Naive thymus-derived CD8-positive, alpha-beta T cell (primary cell): ENCODE results near the gene DHX35. TPM values are rescaled to one million over a fixed set of nuclear protein-coding genes. Genes with fewer than 3 reads are reported as not detected.
"Not testable (repeated sequence)": the region's sequence is repeated elsewhere in the genome, so short reads cannot be mapped to it uniquely, and the experiment has no call there.

ENCODE experiments used
- ATAC-seq, 2 donors: fragments of 150-1000 bp; cut with Tn5 transposase in 1 of 2; sonication (Bioruptor Pico), chemical (Tn5 transposase) in 1 of 2; 1 replicate in 1 of 2; 2 replicates in 1 of 2; pipeline ENCODE4 v1.10.0; 2021; ENCODE audit warnings: mild to moderate bottlenecking in 2 of 2, moderate library complexity in 2 of 2
- POLR2A ChIA-PET: fragments of 350-600 bp; sonication (Branson Sonifier 250); formaldehyde crosslinking; loops from one replicate; lab custom pipeline; 2021; ENCODE audit warnings: antibody characterized with exemption; lab: Charles Lee
- DNase-seq, 10 donors: peaks; one replicate each; pipeline versions ENCODE4 v3.0.0 to v3.0.0-alpha.2; 2020 to 2022
- H3K27ac Mint-ChIP-seq, 10 donors: one replicate each; pipeline ENCODE4 v1.8.0; 2020 to 2022; ENCODE audit warnings: mild to moderate bottlenecking in 10 of 10, mixed read lengths in 10 of 10, moderate library complexity in 4 of 10, inconsistent platforms in 1 of 10
- H3K27me3 Mint-ChIP-seq, 5 donors: one replicate each; pipeline ENCODE4 v1.8.0; 2021 to 2022; ENCODE audit warnings: mixed read lengths in 5 of 5
- H3K36me3 Mint-ChIP-seq, 3 donors: one replicate each; pipeline ENCODE4 v1.8.0; 2020 to 2022; ENCODE audit warnings: mixed read lengths in 3 of 3, mild to moderate bottlenecking in 2 of 3, inconsistent platforms in 1 of 3
- H3K4me1 Mint-ChIP-seq, 4 donors: one replicate each; pipeline ENCODE4 v1.8.0; 2021 to 2022; ENCODE audit warnings: mixed read lengths in 4 of 4
- H3K4me3 Mint-ChIP-seq, 10 donors: one replicate each; pipeline ENCODE4 v1.8.0; 2020 to 2022; ENCODE audit warnings: mild to moderate bottlenecking in 10 of 10, mixed read lengths in 10 of 10, moderate library complexity in 6 of 10, inconsistent platforms in 1 of 10
- H3K9me3 Mint-ChIP-seq, 9 donors: one replicate each; pipeline ENCODE4 v1.8.0; 2020 to 2022; ENCODE audit warnings: mixed read lengths in 9 of 9, mild to moderate bottlenecking in 3 of 9, inconsistent platforms in 1 of 9, moderate library complexity in 1 of 9
- polyA plus RNA-seq, 3 donors: library from polyadenylated mRNA; unstranded; fragments of 300-500 nt; fragmentation: Illumina TruSeq; gene quantifications; one replicate each; pipeline ENCODE4 v1.2.3, GENCODE V29; 2021
- total RNA-seq, 8 experiments: library from RNA in 2 of 8; stranded (reverse) in 2 of 8; gene quantifications; one replicate each; pipeline ENCODE4 v1.2.3 and lab custom pipeline; 2021 to 2026

Gene DHX35
- total and polyA plus RNA-seq, 5 experiments from 2014 or later, result 5.4 to 12.5 (median 7.5) TPM

- ATAC-seq, result no peak
- POLR2A ChIA-PET, result no interaction called here
Observed at GRCh38 chr20:38987777-38988176, 25.6 kb downstream of the DHX35 start.

GRCh38 chr20:38990728-38991127, 28.6 kb downstream of the DHX35 start:
- H3K27me3 Mint-ChIP-seq, result no peaks in the 10 kb centered on the region
- ATAC-seq, result no peak
- H3K27ac Mint-ChIP-seq, result no peak overlapping the region
- H3K4me1 Mint-ChIP-seq, result peaks cover 0 to 7% (median under 1%) of the 10 kb centered on the region in 4 donors
- no peaks in the 10 kb centered on the region for H3K9me3 Mint-ChIP-seq
- POLR2A ChIA-PET, result no interaction called here
- no peak overlapping the region for H3K4me3 Mint-ChIP-seq
- no peak for DNase-seq
- H3K36me3 Mint-ChIP-seq, result peaks cover 8 to 79% (median 21%) of the 10 kb centered on the region in 3 donors

More at GRCh38 chr20:38987777-38988176, 25.6 kb downstream of the DHX35 start:
- Mint-ChIP-seq H3K4me1 (peaks cover 0 to 7% (median under 1%) of the 10 kb centered on the region in 4 donors), H3K4me3 (no peak overlapping the region), H3K9me3 (no peaks in the 10 kb centered on the region), H3K27ac (no peak overlapping the region), H3K27me3 (no peaks in the 10 kb centered on the region), H3K36me3 (peaks cover 8 to 76% (median 17%) of the 10 kb centered on the region in 3 donors)
- DNase-seq, result no peak

GRCh38 chr20:38991814-38992704, 29.9 kb downstream of the DHX35 start:
- Mint-ChIP-seq H3K27ac (no peak overlapping the region), H3K9me3 (no peaks in the 10 kb centered on the region), H3K4me1 (peaks cover 6 to 8% (median 7%) of the 10 kb centered on the region in 4 donors), H3K4me3 (no peak overlapping the region), H3K36me3 (peaks cover 14 to 79% (median 28%) of the 10 kb centered on the region in 3 donors), H3K27me3 (no peaks in the 10 kb centered on the region)
- ATAC-seq (no peak), DNase-seq (no peak)
- POLR2A ChIA-PET, result no interaction called here

- no peak overlapping the region for H3K27ac Mint-ChIP-seq
- DNase-seq (no peak), ATAC-seq (no peak)
- no peaks in the 10 kb centered on the region for H3K27me3 Mint-ChIP-seq
- no peak overlapping the region for H3K4me3 Mint-ChIP-seq
- POLR2A ChIA-PET, result no interaction called here
- no peaks in the 10 kb centered on the region for H3K9me3 Mint-ChIP-seq
- peaks cover 5 to 84% (median 24%) of the 10 kb centered on the region in 3 donors for H3K36me3 Mint-ChIP-seq
- H3K4me1 Mint-ChIP-seq, result peaks cover 9 to 16% (median 14%) of the 10 kb centered on the region in 4 donors
Observed at GRCh38 chr20:38995536-38996044, 33.4 kb downstream of the DHX35 start.

- Mint-ChIP-seq H3K36me3 (peaks cover 5 to 89% (median 28%) of the 10 kb centered on the region in 3 donors), H3K27ac (peak overlapping the region in 1 of 10 donors; percentile 23), H3K4me1 (peaks cover 9 to 15% (median 14%) of the 10 kb centered on the region in 4 donors)
- DNase-seq, POLR2A ChIA-PET, H3K9me3 Mint-ChIP-seq, ATAC-seq, H3K4me3 Mint-ChIP-seq, H3K27me3 Mint-ChIP-seq: not testable (repeated sequence)
Observed at GRCh38 chr20:38996866-38997265, 34.7 kb downstream of the DHX35 start.

GRCh38 chr20:38997622-38998021, 35.5 kb downstream of the DHX35 start:
- Mint-ChIP-seq H3K36me3 (peaks cover 5 to 87% (median 28%) of the 10 kb centered on the region in 3 donors), H3K27ac (peak overlapping the region in 7 of 10 donors; percentile 4 to 73 (median 31)), H3K27me3 (no peaks in the 10 kb centered on the region), H3K4me1 (peaks cover 9 to 15% (median 14%) of the 10 kb centered on the region in 4 donors), H3K4me3 (peak overlapping the region in 2 of 10 donors; percentile 3 to 43), H3K9me3 (no peaks in the 10 kb centered on the region)
- POLR2A ChIA-PET, result no interaction called here
- ATAC-seq (peak in 1 of 2 donors; percentile 16), DNase-seq (no peak)

GRCh38 chr20:38999217-38999616, 37.1 kb downstream of the DHX35 start:
- Mint-ChIP-seq H3K4me3 (no peak overlapping the region), H3K9me3 (no peaks in the 10 kb centered on the region), H3K27ac (no peak overlapping the region), H3K36me3 (peaks cover 5 to 91% (median 34%) of the 10 kb centered on the region in 3 donors), H3K4me1 (peaks cover 12 to 20% (median 16%) of the 10 kb centered on the region in 4 donors), H3K27me3 (no peaks in the 10 kb centered on the region)
- POLR2A ChIA-PET, result no interaction called here
- DNase-seq, result no peak
- ATAC-seq, result no peak

- Mint-ChIP-seq H3K4me1 (peaks cover 18 to 26% (median 21%) of the 10 kb centered on the region in 4 donors), H3K4me3 (no peak overlapping the region)
- POLR2A ChIA-PET, result interaction anchor here (0.6 kb wide), 1 partner anchor 182 kb away, joined by 3 read pairs; no protein-coding TSS in a partner anchor
Observed at GRCh38 chr20:38999965-39000910, 38.1 kb downstream of the DHX35 start.

GRCh38 chr20:39004508-39004907, 42.4 kb downstream of the DHX35 start:
- ATAC-seq (no peak), DNase-seq (peak in 3 of 10 donors; percentile 8 to 33 (median 10))
- no peaks in the 10 kb centered on the region for H3K9me3 Mint-ChIP-seq
- H3K27ac Mint-ChIP-seq, result peak overlapping the region in 4 of 10 donors; percentile 16 to 65 (median 40)
- POLR2A ChIA-PET, result no interaction called here
- peaks cover 18 to 35% (median 24%) of the 10 kb centered on the region in 4 donors for H3K4me1 Mint-ChIP-seq
- H3K36me3 Mint-ChIP-seq, result peaks cover 10 to 84% (median 33%) of the 10 kb centered on the region in 3 donors
- H3K27me3 Mint-ChIP-seq, result no peaks in the 10 kb centered on the region
- peak overlapping the region in 3 of 10 donors; percentile 11 to 43 (median 24) for H3K4me3 Mint-ChIP-seq

More at GRCh38 chr20:38999965-39000910, 38.1 kb downstream of the DHX35 start:
- DNase-seq (no peak), ATAC-seq (no peak)
- peaks cover 5 to 88% (median 31%) of the 10 kb centered on the region in 3 donors for H3K36me3 Mint-ChIP-seq
- H3K27me3 Mint-ChIP-seq, result no peaks in the 10 kb centered on the region
- H3K9me3 Mint-ChIP-seq, result no peaks in the 10 kb centered on the region
- H3K27ac Mint-ChIP-seq, result peak overlapping the region in 1 of 10 donors; percentile 50

GRCh38 chr20:39009348-39009747, 47.2 kb downstream of the DHX35 start:
- Mint-ChIP-seq H3K4me3 (no peak overlapping the region), H3K36me3 (peaks cover 13 to 80% (median 42%) of the 10 kb centered on the region in 3 donors), H3K27ac (peak overlapping the region in 1 of 10 donors; percentile 23), H3K9me3 (no peaks in the 10 kb centered on the region), H3K4me1 (peaks cover 14 to 34% (median 19%) of the 10 kb centered on the region in 4 donors), H3K27me3 (no peaks in the 10 kb centered on the region)
- ATAC-seq (no peak), DNase-seq (no peak)
- POLR2A ChIA-PET, result interaction anchor here (0.6 kb wide), 1 partner anchor 22 kb away, joined by 3 read pairs; no protein-coding TSS in a partner anchor

GRCh38 chr20:39010496-39010895, 48.4 kb downstream of the DHX35 start:
- DNase-seq (no peak), ATAC-seq (no peak)
- Mint-ChIP-seq H3K36me3 (peaks cover 18 to 86% (median 49%) of the 10 kb centered on the region in 3 donors), H3K27ac (no peak overlapping the region), H3K27me3 (no peaks in the 10 kb centered on the region), H3K4me3 (no peak overlapping the region), H3K4me1 (peaks cover 10 to 29% (median 15%) of the 10 kb centered on the region in 4 donors), H3K9me3 (no peaks in the 10 kb centered on the region)
- POLR2A ChIA-PET, result no interaction called here

- H3K36me3 Mint-ChIP-seq, result peaks cover 8 to 92% (median 56%) of the 10 kb centered on the region in 3 donors
- H3K4me1 Mint-ChIP-seq, result peaks cover 5 to 16% (median 8%) of the 10 kb centered on the region in 4 donors
- no peaks in the 10 kb centered on the region for H3K9me3 Mint-ChIP-seq
- POLR2A ChIA-PET, result no interaction called here
- no peak overlapping the region for H3K4me3 Mint-ChIP-seq
- H3K27me3 Mint-ChIP-seq, result no peaks in the 10 kb centered on the region
- peak overlapping the region in 1 of 10 donors; percentile 12 for H3K27ac Mint-ChIP-seq
- DNase-seq, result no peak
- ATAC-seq, result no peak
Observed at GRCh38 chr20:39013662-39014109, 51.5 kb downstream of the DHX35 start.
